PC-9 (cell line): ENCODE measurements around the gene DNAI4. TPM values are rescaled to one million over a fixed set of nuclear protein-coding genes. Genes with fewer than 3 reads are reported as not detected.
"Not testable (repeated sequence)": the region's sequence is repeated elsewhere in the genome, so short reads cannot be mapped to it uniquely, and the experiment has no call there.

Source experiments
- BruUV-seq: library from RNA; stranded (reverse); fragments of 400-500 nt; replicated peaks from 2 replicates; lab custom pipeline; 2021; lab: Mats Ljungman, UMichigan
- CTCF ChIA-PET: fragments of 300-600 bp; sonication (Branson Sonifier 250); formaldehyde crosslinking; loops from one replicate; lab custom pipeline; 2022; ENCODE audit warnings: antibody characterized with exemption; lab: Charles Lee
- POLR2A ChIA-PET: fragments of 300-600 bp; sonication (Branson Sonifier 250); formaldehyde crosslinking; loops from one replicate; lab custom pipeline; 2022; ENCODE audit warnings: antibody characterized with exemption; ENCODE audit not compliant: unreplicated experiment; lab: Charles Lee
- DNase-seq, 2 experiments: peaks; one replicate each; pipeline versions ENCODE4 v3.0.0 to v3.0.0-alpha.2; 2015 to 2022; ENCODE audit warnings: mixed read lengths in 1 of 2
- H2AFZ ChIP-seq: fragments of 200-600 bp; sonication (generic); 2 replicates; pipeline ENCODE4 v1.8.1; 2017; ENCODE audit warnings: antibody characterized with exemption
- H3F3A ChIP-seq: fragments of 200-600 bp; sonication (generic); 2 replicates; pipeline ENCODE4 v1.8.1; 2017; ENCODE audit warnings: antibody characterized with exemption, mild to moderate bottlenecking, low read depth; ENCODE audit not compliant: insufficient read depth
- H3K27ac ChIP-seq: fragments of 200-600 bp; sonication (generic); 2 replicates; pipeline ENCODE4 v1.6.1; 2016; ENCODE audit warnings: mixed run types
- H3K27me3 ChIP-seq: fragments of 200-600 bp; sonication (generic); 2 replicates; pipeline ENCODE4 v1.6.1; 2016; ENCODE audit warnings: low read depth, mixed run types; ENCODE audit not compliant: insufficient read depth
- H3K36me3 ChIP-seq: fragments of 200-600 bp; sonication (generic); 2 replicates; pipeline ENCODE4 v1.6.1; 2016; ENCODE audit warnings: low read depth, mixed run types
- H3K4me1 ChIP-seq: fragments of 200-600 bp; sonication (generic); replicated peaks from 2 replicates; pipeline ENCODE4 v1.6.1; 2016; ENCODE audit warnings: mixed run types; ENCODE audit not compliant: insufficient read depth
- H3K4me2 ChIP-seq: fragments of 200-600 bp; sonication (generic); 2 replicates; pipeline ENCODE4 v1.6.1; 2017; ENCODE audit warnings: mixed run types
- H3K4me3 ChIP-seq: fragments of 200-600 bp; sonication (generic); 2 replicates; pipeline ENCODE4 v1.6.1; 2016; ENCODE audit warnings: mixed run types
- H3K79me2 ChIP-seq: fragments of 200-600 bp; sonication (generic); 2 replicates; pipeline ENCODE4 v1.6.1; 2017; ENCODE audit warnings: low read depth, mixed run types
- H3K9me2 ChIP-seq: fragments of 200-600 bp; sonication (generic); 2 replicates; pipeline ENCODE4 v1.8.1; 2017; ENCODE audit warnings: mild to moderate bottlenecking; ENCODE audit not compliant: insufficient read depth
- H3K9me3 ChIP-seq: fragments of 200-600 bp; sonication (generic); 2 replicates; pipeline ENCODE4 v1.8.1; 2016; ENCODE audit warnings: low read depth; ENCODE audit not compliant: insufficient read depth
- H4K20me1 ChIP-seq: fragments of 200-600 bp; sonication (generic); 2 replicates; pipeline ENCODE4 v1.8.1; 2017; ENCODE audit not compliant: insufficient read depth
- CTCF ChIP-seq: fragments of 200-600 bp; sonication (generic); conservative IDR thresholded peaks from 2 replicates; pipeline ENCODE4 v1.6.1; 2017; ENCODE audit warnings: mixed run types, antibody characterized with exemption, mild to moderate bottlenecking, moderate library complexity
- EZH2 ChIP-seq: fragments of 200-600 bp; sonication (generic); IDR thresholded peaks from 2 replicates; pipeline ENCODE4 v1.8.0; 2017; ENCODE audit warnings: antibody characterized with exemption, low read depth
- intact Hi-C: fragments of 100-400 bp; cut with micrococcal nuclease; formaldehyde crosslinking; loops from one replicate; pipeline ENCODE4 v1.10.0; 2022; ENCODE audit not compliant: unreplicated experiment
- total RNA-seq: library from RNA; stranded (reverse); gene quantifications from 2 replicates; pipeline ENCODE4 v1.2.3, GENCODE V29; 2021

DNAI4 gene
- total RNA-seq, 1 experiment from 2014 or later = 12.6 TPM

- ChIA-PET CTCF (no interaction called here), POLR2A (no interaction called here)
- Histone ChIP-seq H3K27ac (no peak overlapping the region), H3K9me3 (no peaks in the 10 kb centered on the region), H3K27me3 (no peaks in the 10 kb centered on the region), H3K4me1 (no peaks in the 10 kb centered on the region), H3K4me3 (no peak overlapping the region), H4K20me1 (no peaks in the 10 kb centered on the region), H3K79me2 (no peaks in the 10 kb centered on the region), H3K36me3 (no peaks in the 10 kb centered on the region), H3K9me2 (no peaks in the 10 kb centered on the region), H2AFZ (no peak overlapping the region), H3K4me2 (no peak overlapping the region), H3F3A (no peaks in the 10 kb centered on the region)
- no peak for DNase-seq
- TF ChIP-seq EZH2 (no peak), CTCF (no peak)
- intact Hi-C loops = no loop called here
- BruUV-seq = no TSS peak
Observed at GRCh38 chr1:66824771-66825170, 99.9 kb downstream of the DNAI4 start.

- ChIA-PET POLR2A (no interaction called here), CTCF (no interaction called here)
- H3K27me3 ChIP-seq = no peaks in the 10 kb centered on the region
- H3K4me3 ChIP-seq = no peak overlapping the region
- intact Hi-C loops = no loop called here
- no peaks in the 10 kb centered on the region for H3K9me3 ChIP-seq
- H3K4me1 ChIP-seq = no peaks in the 10 kb centered on the region
- no peaks in the 10 kb centered on the region for H3K9me2 ChIP-seq
- no peak overlapping the region; the same call in 1 of the 2 replicates for H2AFZ ChIP-seq
- no peaks in the 10 kb centered on the region for H3F3A ChIP-seq
- no peaks in the 10 kb centered on the region for H4K20me1 ChIP-seq
- no peak for DNase-seq
- BruUV-seq = no TSS peak
- no peak overlapping the region for H3K27ac ChIP-seq
- H3K4me2 ChIP-seq = no peak overlapping the region
- H3K36me3 ChIP-seq = no peaks in the 10 kb centered on the region
- no peaks in the 10 kb centered on the region for H3K79me2 ChIP-seq
- TF ChIP-seq CTCF = no peak
- no peak for TF ChIP-seq EZH2
Observed at GRCh38 chr1:66809736-66810326, 114.8 kb downstream of the DNAI4 start.

- TF ChIP-seq CTCF (no peak), EZH2 (no peak)
- ChIA-PET POLR2A (no interaction called here), CTCF (no interaction called here)
- no peak overlapping the region for H2AFZ ChIP-seq
- intact Hi-C loops = no loop called here
- no peaks in the 10 kb centered on the region for H3F3A ChIP-seq
- no peak overlapping the region for H3K4me2 ChIP-seq
- H3K4me1 ChIP-seq = no peaks in the 10 kb centered on the region
- no peaks in the 10 kb centered on the region for H3K27me3 ChIP-seq
- no peaks in the 10 kb centered on the region for H3K79me2 ChIP-seq
- H3K9me2 ChIP-seq = no peaks in the 10 kb centered on the region
- H3K9me3 ChIP-seq = no peaks in the 10 kb centered on the region
- no peaks in the 10 kb centered on the region for H3K36me3 ChIP-seq
- BruUV-seq = no TSS peak
- no peak overlapping the region for H3K4me3 ChIP-seq
- no peaks in the 10 kb centered on the region for H4K20me1 ChIP-seq
- H3K27ac ChIP-seq = no peak overlapping the region
- DNase-seq = no peak
Observed at GRCh38 chr1:66809245-66809644, 115.4 kb downstream of the DNAI4 start.

GRCh38 chr1:66795839-66796238 is 128.8 kb downstream of the DNAI4 start:
- H3F3A ChIP-seq, H3K4me1 ChIP-seq, POLR2A ChIA-PET, H3K79me2 ChIP-seq, H3K4me3 ChIP-seq, intact Hi-C loops, BruUV-seq, H2AFZ ChIP-seq, H3K9me3 ChIP-seq, H3K27me3 ChIP-seq, H3K27ac ChIP-seq, DNase-seq, CTCF ChIA-PET, H3K9me2 ChIP-seq, H3K4me2 ChIP-seq, H3K36me3 ChIP-seq, H4K20me1 ChIP-seq: not testable (repeated sequence)
